Measurements from ENCODE around the gene PLCB4. TPM values are rescaled to one million over a fixed set of nuclear protein-coding genes. Genes with fewer than 3 reads are reported as not detected.

Gene PLCB4
- total RNA-seq, 2 donors from 2014 or later: not detected

DNA sequence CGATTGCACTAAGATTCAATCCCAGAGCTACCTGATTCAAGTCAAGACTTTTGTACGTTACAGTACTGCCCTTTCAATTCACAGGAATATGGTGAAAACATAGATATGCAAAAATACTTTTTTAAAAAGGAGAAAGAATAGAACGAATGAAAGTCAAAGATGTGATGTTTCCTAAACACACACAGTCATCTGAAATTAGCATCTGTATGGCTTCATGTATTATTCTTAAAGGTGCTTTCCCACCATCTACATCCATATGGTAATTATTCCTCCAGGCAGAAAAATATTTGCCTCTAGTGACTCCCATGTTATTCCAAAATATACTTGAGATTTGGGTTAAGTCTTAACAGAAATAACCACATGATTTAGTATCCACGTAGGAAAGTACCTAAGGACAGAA, 330.0 kb downstream of the PLCB4 start:
- no peak overlapping the region for H3K4me3 Mint-ChIP-seq

GRCh38 chr20:9399322-9399721, 330.4 kb downstream of the PLCB4 start:
- no peaks in the 10 kb centered on the region for H3K9me3 Mint-ChIP-seq
- DNase-seq (ENCODE audit: low spot score) (no peak), ATAC-seq (no peak)
- H3K36me3 Mint-ChIP-seq: no peaks in the 10 kb centered on the region
- no peaks in the 10 kb centered on the region for H3K4me1 Mint-ChIP-seq (ENCODE audit: low read depth in 2 of 2)
- H3K27ac Mint-ChIP-seq: no peak overlapping the region
- H3K4me3 Mint-ChIP-seq: no peak overlapping the region
- H3K27me3 Mint-ChIP-seq: peaks cover 0 to 3% of the 10 kb centered on the region in 2 donors

More for the DNA sequence above, 330.0 kb downstream of the PLCB4 start:
- H3K9me3 Mint-ChIP-seq: no peaks in the 10 kb centered on the region
- H3K27me3 Mint-ChIP-seq: peaks cover 0 to 3% of the 10 kb centered on the region in 2 donors
- no peaks in the 10 kb centered on the region for H3K36me3 Mint-ChIP-seq
- ATAC-seq (no peak), DNase-seq (ENCODE audit: low spot score) (no peak)
- no peak overlapping the region for H3K27ac Mint-ChIP-seq
- H3K4me1 Mint-ChIP-seq (ENCODE audit: low read depth in 2 of 2): no peaks in the 10 kb centered on the region

GRCh38 chr20:9400171-9401025, 331.5 kb downstream of the PLCB4 start:
- H3K9me3 Mint-ChIP-seq: no peaks in the 10 kb centered on the region
- no peak overlapping the region for H3K4me3 Mint-ChIP-seq
- no peaks in the 10 kb centered on the region for H3K36me3 Mint-ChIP-seq
- H3K27ac Mint-ChIP-seq: no peak overlapping the region
- no peaks in the 10 kb centered on the region for H3K4me1 Mint-ChIP-seq (ENCODE audit: low read depth in 2 of 2)
- DNase-seq (ENCODE audit: low spot score) (no peak), ATAC-seq (no peak)
- H3K27me3 Mint-ChIP-seq: peaks cover 0 to 3% of the 10 kb centered on the region in 2 donors

GRCh38 chr20:9401371-9401770, 332.5 kb downstream of the PLCB4 start:
- peaks cover 0 to 3% of the 10 kb centered on the region in 2 donors for H3K27me3 Mint-ChIP-seq
- H3K4me1 Mint-ChIP-seq (ENCODE audit: low read depth in 2 of 2): no peaks in the 10 kb centered on the region
- H3K36me3 Mint-ChIP-seq: no peaks in the 10 kb centered on the region

DNA sequence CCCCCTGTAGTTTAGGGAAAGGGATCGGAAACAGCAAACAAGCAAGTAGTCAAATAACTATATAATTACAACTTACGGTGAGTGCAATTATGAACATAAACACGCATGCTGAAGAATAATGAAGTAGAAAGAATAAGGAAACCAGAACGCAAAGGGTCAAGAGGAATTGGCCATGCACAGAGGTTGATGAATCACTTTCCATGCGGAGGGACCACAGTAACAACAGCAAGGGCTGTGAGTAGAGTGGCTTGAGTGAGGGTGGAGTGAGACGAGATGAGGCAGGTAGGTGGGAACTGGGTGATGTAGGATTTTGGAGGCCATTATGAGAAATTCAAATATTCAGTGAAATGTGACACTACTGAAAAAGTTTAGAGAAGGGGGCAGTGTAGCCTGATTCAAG, 333.3 kb downstream of the PLCB4 start:
- ATAC-seq (no peak), DNase-seq (ENCODE audit: low spot score) (no peak)
- H3K4me1 Mint-ChIP-seq (ENCODE audit: low read depth in 2 of 2): no peaks in the 10 kb centered on the region
- H3K27me3 Mint-ChIP-seq: peaks cover 0 to 3% of the 10 kb centered on the region in 2 donors
- no peak overlapping the region for H3K27ac Mint-ChIP-seq
- no peaks in the 10 kb centered on the region for H3K9me3 Mint-ChIP-seq
- H3K4me3 Mint-ChIP-seq: no peak overlapping the region
- H3K36me3 Mint-ChIP-seq: no peaks in the 10 kb centered on the region

More at GRCh38 chr20:9401371-9401770, 332.5 kb downstream of the PLCB4 start:
- Mint-ChIP-seq H3K4me3 (no peak overlapping the region), H3K27ac (no peak overlapping the region), H3K9me3 (no peaks in the 10 kb centered on the region)
- ATAC-seq (no peak), DNase-seq (ENCODE audit: low spot score) (no peak)

DNA sequence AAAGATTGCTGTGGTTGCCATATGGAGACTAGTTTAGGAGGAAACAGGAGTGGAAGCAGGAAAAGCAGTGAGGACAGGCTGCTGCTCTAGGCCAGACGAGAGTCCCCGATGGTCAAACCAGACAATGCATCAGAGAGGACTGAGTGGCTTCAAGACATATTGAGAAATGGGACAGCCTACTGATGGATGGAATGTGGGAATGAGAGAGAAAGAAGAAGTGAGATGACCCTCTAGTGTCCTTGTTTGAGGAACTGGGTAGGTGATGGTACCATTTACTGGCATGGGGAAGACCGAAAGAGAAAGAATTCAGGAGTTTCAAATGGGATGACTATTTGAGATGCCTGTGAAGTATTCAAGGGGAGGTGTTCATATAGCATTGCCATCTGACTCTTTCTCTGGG, 333.7 kb downstream of the PLCB4 start:
- H3K4me1 Mint-ChIP-seq (ENCODE audit: low read depth in 2 of 2): no peaks in the 10 kb centered on the region
- H3K4me3 Mint-ChIP-seq: no peak overlapping the region
- DNase-seq (ENCODE audit: low spot score) (no peak), ATAC-seq (no peak)
- H3K9me3 Mint-ChIP-seq: no peaks in the 10 kb centered on the region
- H3K27me3 Mint-ChIP-seq: peaks cover 0 to 3% of the 10 kb centered on the region in 2 donors
- no peaks in the 10 kb centered on the region for H3K36me3 Mint-ChIP-seq
- H3K27ac Mint-ChIP-seq: no peak overlapping the region

GRCh38 chr20:9403448-9403847, 334.6 kb downstream of the PLCB4 start:
- H3K27ac Mint-ChIP-seq: no peak overlapping the region
- H3K4me1 Mint-ChIP-seq (ENCODE audit: low read depth in 2 of 2): no peaks in the 10 kb centered on the region
- peaks cover 0 to 3% of the 10 kb centered on the region in 2 donors for H3K27me3 Mint-ChIP-seq
- H3K36me3 Mint-ChIP-seq: no peaks in the 10 kb centered on the region
- no peak overlapping the region for H3K4me3 Mint-ChIP-seq
- DNase-seq (ENCODE audit: low spot score) (no peak), ATAC-seq (no peak)
- H3K9me3 Mint-ChIP-seq: no peaks in the 10 kb centered on the region

- Mint-ChIP-seq H3K4me3 (no peak overlapping the region), H3K27ac (no peak overlapping the region), H3K4me1 (ENCODE audit: low read depth in 2 of 2) (no peaks in the 10 kb centered on the region), H3K36me3 (no peaks in the 10 kb centered on the region), H3K27me3 (no peaks in the 10 kb centered on the region), H3K9me3 (no peaks in the 10 kb centered on the region)
- DNase-seq (ENCODE audit: low spot score) (no peak), ATAC-seq (no peak)
Measured at GRCh38 chr20:9407805-9408421, 339.0 kb downstream of the PLCB4 start.

DNA sequence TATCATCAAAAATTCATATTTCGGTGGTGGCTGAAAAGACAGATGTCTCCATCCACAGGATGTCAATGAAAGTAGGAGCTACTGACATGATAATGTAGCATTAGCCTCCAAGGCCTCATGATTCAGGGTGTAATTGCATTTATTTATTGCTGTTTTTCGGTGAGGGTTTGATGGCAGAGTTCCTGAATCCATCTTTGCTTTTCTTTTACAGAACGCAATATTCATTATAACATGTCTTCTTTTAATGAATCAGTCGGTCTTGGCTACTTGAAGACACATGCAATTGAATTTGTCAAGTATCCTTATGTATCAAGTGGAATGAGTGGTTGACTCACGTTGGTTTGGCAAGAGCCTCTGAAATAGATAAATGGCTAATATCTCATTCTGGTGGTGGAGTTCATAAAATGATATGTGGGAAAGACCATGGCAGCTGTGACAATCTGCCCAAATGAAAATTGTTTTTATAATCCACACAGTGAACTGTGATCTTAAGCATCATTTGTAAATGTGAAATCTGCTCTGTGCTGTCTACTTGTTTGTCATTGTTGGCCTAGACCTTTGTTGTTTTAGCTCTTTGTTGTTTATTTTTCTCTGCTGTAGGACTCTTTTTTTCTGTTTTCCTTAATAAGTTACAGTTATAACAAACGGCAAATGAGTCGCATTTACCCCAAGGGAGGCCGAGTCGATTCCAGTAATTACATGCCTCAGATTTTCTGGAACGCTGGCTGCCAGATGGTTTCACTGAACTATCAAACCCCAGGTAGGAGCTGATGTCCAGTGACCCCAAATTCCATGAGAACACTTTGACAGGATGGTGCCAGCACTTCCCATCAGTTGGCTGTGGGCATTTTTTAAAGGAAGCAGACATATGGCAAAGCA, 339.8 kb downstream of the PLCB4 start:
- H3K4me3 Mint-ChIP-seq: no peak overlapping the region
- H3K4me1 Mint-ChIP-seq (ENCODE audit: low read depth in 2 of 2): no peaks in the 10 kb centered on the region
- ATAC-seq: no peak
- no peak overlapping the region for H3K27ac Mint-ChIP-seq
- no peaks in the 10 kb centered on the region for H3K36me3 Mint-ChIP-seq
- no peak for DNase-seq (ENCODE audit: low spot score)
- H3K27me3 Mint-ChIP-seq: no peaks in the 10 kb centered on the region
- no peaks in the 10 kb centered on the region for H3K9me3 Mint-ChIP-seq

DNA sequence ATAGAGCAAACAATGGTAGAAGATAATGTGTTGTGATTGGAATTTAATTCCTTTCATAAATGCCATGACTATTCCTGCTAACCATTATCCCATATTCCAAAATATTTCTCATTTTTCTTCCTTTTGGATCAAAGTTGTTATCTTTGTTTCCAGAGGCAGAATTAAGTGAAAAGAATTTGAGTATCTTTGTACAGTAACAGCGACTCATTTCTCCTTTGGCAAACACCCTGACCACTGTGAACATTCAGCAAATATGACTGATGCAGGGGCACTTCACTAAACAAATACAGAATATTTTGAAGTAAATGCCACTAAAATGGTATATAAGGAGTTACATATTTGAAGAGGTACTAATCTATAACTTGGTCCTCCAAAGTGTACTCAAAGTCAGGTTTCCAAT, 340.5 kb downstream of the PLCB4 start:
- ATAC-seq (no peak), DNase-seq (ENCODE audit: low spot score) (no peak)
- Mint-ChIP-seq H3K9me3 (no peaks in the 10 kb centered on the region), H3K27ac (no peak overlapping the region), H3K27me3 (no peaks in the 10 kb centered on the region), H3K36me3 (no peaks in the 10 kb centered on the region), H3K4me1 (ENCODE audit: low read depth in 2 of 2) (no peaks in the 10 kb centered on the region), H3K4me3 (no peak overlapping the region)

DNA sequence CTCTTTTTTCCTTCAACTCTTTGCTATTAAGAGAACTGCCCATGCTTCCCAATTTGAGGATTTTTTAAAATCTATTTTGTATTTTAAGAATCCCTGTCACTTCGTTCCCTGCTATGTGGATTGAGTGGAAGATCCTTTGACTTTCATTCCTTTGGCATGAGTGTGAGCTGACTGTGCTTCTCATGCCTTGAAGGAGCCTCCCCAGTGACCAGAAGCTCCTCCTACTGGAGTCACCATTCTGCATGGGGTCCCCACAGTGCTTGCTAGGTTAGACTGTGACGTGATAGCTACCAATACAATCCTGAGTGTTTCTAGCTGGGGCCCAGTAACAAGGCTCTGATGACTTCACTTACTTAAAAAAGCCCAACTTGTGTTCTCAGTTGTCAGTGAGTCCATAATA, 341.1 kb downstream of the PLCB4 start:
- Mint-ChIP-seq H3K36me3 (no peaks in the 10 kb centered on the region), H3K4me1 (ENCODE audit: low read depth in 2 of 2) (no peaks in the 10 kb centered on the region), H3K9me3 (no peaks in the 10 kb centered on the region), H3K4me3 (no peak overlapping the region), H3K27ac (no peak overlapping the region), H3K27me3 (no peaks in the 10 kb centered on the region)
- ATAC-seq (no peak), DNase-seq (ENCODE audit: low spot score) (no peak)

DNA sequence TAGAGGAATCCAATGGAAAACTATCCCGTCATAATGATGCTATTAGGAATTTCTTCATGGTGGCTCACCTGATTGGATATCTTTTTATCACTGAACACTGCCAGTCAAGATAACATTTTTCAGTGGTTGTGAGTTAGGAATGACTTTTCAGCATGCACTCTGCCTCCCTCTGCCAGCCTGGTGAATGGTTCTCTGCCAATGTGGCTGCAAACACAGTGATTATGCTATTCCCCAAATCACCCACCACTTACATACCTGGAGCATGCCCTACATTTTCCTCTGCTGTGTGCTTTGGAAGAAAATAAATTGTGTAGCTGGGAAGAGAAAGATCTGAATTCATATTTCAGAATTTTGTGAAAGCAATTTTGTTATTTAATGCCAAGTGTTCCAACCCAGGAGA, 342.9 kb downstream of the PLCB4 start:
- Mint-ChIP-seq H3K36me3 (no peaks in the 10 kb centered on the region), H3K4me1 (ENCODE audit: low read depth in 2 of 2) (no peaks in the 10 kb centered on the region)

DNA sequence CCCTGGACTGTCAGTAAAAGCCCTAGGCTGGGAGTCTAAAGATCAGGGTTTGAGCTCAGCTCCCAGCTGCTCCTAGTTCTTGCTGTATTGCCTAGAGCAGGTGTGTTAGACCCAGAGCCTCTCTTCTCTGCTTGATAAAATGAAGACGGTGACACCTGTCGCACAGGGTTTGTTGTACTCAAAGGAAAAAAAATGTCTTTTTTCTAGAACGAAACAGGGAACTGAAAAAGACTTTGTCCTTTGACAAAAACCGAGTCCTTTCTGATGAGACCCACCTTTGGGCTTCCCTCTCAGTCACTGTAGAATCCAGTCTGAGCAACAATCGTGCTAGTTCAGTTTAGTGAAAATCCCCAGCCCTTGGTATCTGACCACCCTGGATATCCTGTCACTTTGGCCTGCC, 343.4 kb downstream of the PLCB4 start:
- Mint-ChIP-seq H3K4me1 (ENCODE audit: low read depth in 2 of 2) (no peaks in the 10 kb centered on the region), H3K27ac (no peak overlapping the region), H3K9me3 (no peaks in the 10 kb centered on the region), H3K36me3 (no peaks in the 10 kb centered on the region), H3K4me3 (no peak overlapping the region), H3K27me3 (no peaks in the 10 kb centered on the region)
- no peak for ATAC-seq
- no peak for DNase-seq (ENCODE audit: low spot score)

More for the DNA sequence above, 342.9 kb downstream of the PLCB4 start:
- Mint-ChIP-seq H3K27ac (no peak overlapping the region), H3K4me3 (no peak overlapping the region), H3K27me3 (no peaks in the 10 kb centered on the region), H3K9me3 (no peaks in the 10 kb centered on the region)
- DNase-seq (ENCODE audit: low spot score) (no peak), ATAC-seq (no peak)

DNA sequence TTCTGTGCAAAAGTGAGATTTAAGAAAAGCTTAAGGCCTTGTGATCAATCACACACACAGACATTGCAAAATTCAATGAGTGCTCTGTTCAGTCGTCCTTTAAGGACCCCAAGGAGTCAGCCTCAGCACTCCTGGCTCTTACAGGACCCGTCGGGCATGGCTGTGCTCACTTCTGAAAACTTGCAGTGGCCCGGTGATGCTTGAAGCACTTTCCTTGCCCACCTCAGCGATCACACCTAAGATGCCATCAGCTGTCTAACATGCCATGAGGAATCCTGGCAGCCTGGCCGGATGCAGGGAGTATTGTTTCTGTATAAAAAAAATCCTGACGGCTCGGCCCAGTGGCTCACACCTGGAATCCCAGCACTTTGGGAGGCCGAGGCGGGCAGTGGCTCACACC, 344.1 kb downstream of the PLCB4 start:
- peaks cover 0 to 2% of the 10 kb centered on the region in 2 donors for H3K27me3 Mint-ChIP-seq
- H3K4me3 Mint-ChIP-seq: no peak overlapping the region
- H3K4me1 Mint-ChIP-seq (ENCODE audit: low read depth in 2 of 2): no peaks in the 10 kb centered on the region
- ATAC-seq: no peak
- H3K36me3 Mint-ChIP-seq: no peaks in the 10 kb centered on the region
- DNase-seq (ENCODE audit: low spot score): no peak
- no peaks in the 10 kb centered on the region for H3K9me3 Mint-ChIP-seq
- H3K27ac Mint-ChIP-seq: no peak overlapping the region

Measured in natural killer cell treated with Interleukin-12 subunit alpha and Interleukin-12 subunit beta and Interleukin-15 and Interleukin-18, amount 100 ng/mL, for 72 hours (primary cell).